Measurements from ENCODE around the gene RNF152. TPM values are rescaled to one million over a fixed set of nuclear protein-coding genes. Genes with fewer than 3 reads are reported as not detected.

Gene RNF152
- total RNA-seq, 4 donors from 2014 or later, result 20.0 to 86.1 (median 33.0) TPM

DNA sequence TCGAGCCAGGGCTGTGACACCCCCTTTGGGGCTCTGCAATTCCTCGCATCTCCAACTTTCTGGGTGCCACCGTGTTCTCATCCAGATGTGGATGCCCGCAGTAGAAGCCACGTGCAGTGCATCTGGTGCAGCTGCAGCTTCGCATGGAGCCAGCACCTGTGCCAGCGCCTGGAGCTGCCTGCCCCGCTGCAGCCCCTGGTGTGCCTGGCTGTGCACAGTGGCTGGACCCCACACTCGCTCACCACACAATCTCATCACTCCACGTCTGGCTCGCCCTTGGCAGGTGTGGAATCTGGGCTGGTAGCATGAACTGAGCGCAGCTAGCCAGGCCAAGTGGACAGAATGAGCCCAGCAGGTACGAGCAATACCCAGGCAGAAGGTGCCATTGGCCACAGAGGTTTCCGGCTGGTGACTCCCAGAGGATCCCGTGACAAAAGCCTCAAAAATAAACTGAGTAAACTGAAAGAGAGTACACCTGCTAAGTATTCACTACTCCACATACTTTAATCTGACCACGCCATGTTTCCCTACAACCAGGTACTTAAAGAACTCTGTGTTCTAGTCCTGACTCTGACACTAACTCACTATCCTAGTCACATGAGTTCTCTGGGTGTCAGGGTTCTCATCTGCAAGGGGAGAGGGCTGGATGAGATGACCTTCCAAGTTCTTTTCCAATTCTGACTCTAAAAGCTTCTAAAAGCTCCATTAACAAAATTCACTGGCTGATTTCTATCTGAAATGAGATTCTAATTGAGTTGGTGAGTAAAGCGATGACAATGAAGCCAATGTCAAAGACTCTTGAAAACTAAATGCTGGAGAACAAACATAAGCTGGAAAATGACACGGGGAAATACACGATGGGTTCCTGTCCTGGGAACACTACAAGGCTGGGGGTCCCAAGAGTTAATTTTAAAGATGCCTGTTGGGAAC is 37.1 kb downstream of the RNF152 start:
- H3K27me3 ChIP-seq, result no peaks in the 10 kb centered on the region
- no peak for DNase-seq
- H3K27ac ChIP-seq, result no peak overlapping the region
- no peaks in the 10 kb centered on the region for H3K4me1 ChIP-seq
- intact Hi-C loops (cut with DNase I; ENCODE audit: low total_unique reads), result no loop called here
- no peaks in the 10 kb centered on the region for H3K36me3 ChIP-seq
- no peak overlapping the region for H3K4me3 ChIP-seq
- TF ChIP-seq CTCF (IDR thresholded peaks at IDR 0.05) (no peak), POLR2A (IDR thresholded peaks at IDR 0.05) (no peak)
- H3K9me3 ChIP-seq, result no peaks in the 10 kb centered on the region

GRCh38 chr18:61854578-61855448 is 38.0 kb downstream of the RNF152 start:
- intact Hi-C loops (cut with DNase I; ENCODE audit: low total_unique reads), result no loop called here
- H3K27ac ChIP-seq, result no peak overlapping the region
- no peaks in the 10 kb centered on the region for H3K27me3 ChIP-seq
- H3K4me3 ChIP-seq, result no peak overlapping the region
- no peaks in the 10 kb centered on the region for H3K9me3 ChIP-seq
- no peaks in the 10 kb centered on the region for H3K4me1 ChIP-seq
- DNase-seq, result no peak
- no peaks in the 10 kb centered on the region for H3K36me3 ChIP-seq
- TF ChIP-seq CTCF (IDR thresholded peaks at IDR 0.05) (no peak), POLR2A (IDR thresholded peaks at IDR 0.05) (no peak)

GRCh38 chr18:61853855-61854254 is 39.0 kb downstream of the RNF152 start:
- Histone ChIP-seq H3K27me3 (no peaks in the 10 kb centered on the region), H3K27ac (no peak overlapping the region), H3K4me1 (no peaks in the 10 kb centered on the region), H3K9me3 (no peaks in the 10 kb centered on the region), H3K36me3 (no peaks in the 10 kb centered on the region), H3K4me3 (no peak overlapping the region)
- intact Hi-C loops (cut with DNase I; ENCODE audit: low total_unique reads), result no loop called here
- TF ChIP-seq POLR2A (IDR thresholded peaks at IDR 0.05) (no peak), CTCF (IDR thresholded peaks at IDR 0.05) (no peak)
- DNase-seq, result no peak

GRCh38 chr18:61852496-61852895 is 40.3 kb downstream of the RNF152 start:
- no peaks in the 10 kb centered on the region for H3K9me3 ChIP-seq
- TF ChIP-seq POLR2A (IDR thresholded peaks at IDR 0.05) (no peak), CTCF (IDR thresholded peaks at IDR 0.05) (no peak)
- intact Hi-C loops (cut with DNase I; ENCODE audit: low total_unique reads), result no loop called here
- H3K36me3 ChIP-seq, result no peaks in the 10 kb centered on the region
- no peak for DNase-seq
- no peaks in the 10 kb centered on the region for H3K27me3 ChIP-seq
- H3K27ac ChIP-seq, result no peak overlapping the region
- no peak overlapping the region for H3K4me3 ChIP-seq
- no peaks in the 10 kb centered on the region for H3K4me1 ChIP-seq
